HG02623 (cell line): ENCODE results near the gene LENG1.
"Not testable (repeated sequence)": the region's sequence is repeated elsewhere in the genome, so short reads cannot be mapped to it uniquely, and the experiment has no call there.

Experiments used
- ATAC-seq: cut with Tn5 transposase; IDR thresholded peaks from one replicate; pipeline ENCODE4 v1.9.1; 2021; ENCODE audit warnings: moderate library complexity; ENCODE audit not compliant: unreplicated experiment

Gene LENG1

GRCh38 chr19:54159352-54160181 is at the start of gene LENG1:
TSS of gene LENG1 (minus strand) at chr19:54159721. CDS start at chr19:54159695, 26 bp downstream.
- peak; percentile 87 for ATAC-seq

GRCh38 chr19:54208784-54209057 is 49.2 kb upstream of the LENG1 start:
- ATAC-seq = no peak

- ATAC-seq = peak; percentile 48
Observed at GRCh38 chr19:54207983-54208783, 48.7 kb upstream of the LENG1 start.

GRCh38 chr19:54207676-54207982 is 48.1 kb upstream of the LENG1 start:
- ATAC-seq = peak; percentile 11

GRCh38 chr19:54207193-54207592 is 47.7 kb upstream of the LENG1 start:
- ATAC-seq = not testable (repeated sequence)

- ATAC-seq = no peak
Observed at GRCh38 chr19:54206831-54207177, 47.3 kb upstream of the LENG1 start.

- ATAC-seq = no peak
Observed at GRCh38 chr19:54206030-54206830, 46.7 kb upstream of the LENG1 start.

- no peak for ATAC-seq
Observed at GRCh38 chr19:54204767-54205468, 45.4 kb upstream of the LENG1 start.

- no peak for ATAC-seq
Observed at GRCh38 chr19:54203151-54203611, 43.7 kb upstream of the LENG1 start.

GRCh38 chr19:54201980-54202379 is 42.5 kb upstream of the LENG1 start:
- no peak for ATAC-seq

- no peak for ATAC-seq
Observed at GRCh38 chr19:54201172-54201701, 41.7 kb upstream of the LENG1 start.

- ATAC-seq = no peak
Observed at GRCh38 chr19:54199401-54199800, 39.9 kb upstream of the LENG1 start.

GRCh38 chr19:54197121-54197520 is 37.6 kb upstream of the LENG1 start:
- ATAC-seq = no peak

GRCh38 chr19:54196536-54196935 is 37.0 kb upstream of the LENG1 start:
- no peak for ATAC-seq

- ATAC-seq = not testable (repeated sequence)
Observed at GRCh38 chr19:54194463-54194862, 34.9 kb upstream of the LENG1 start.

GRCh38 chr19:54193011-54193410 is 33.5 kb upstream of the LENG1 start:
- no peak for ATAC-seq

- no peak for ATAC-seq
Observed at GRCh38 chr19:54191811-54192453, 32.4 kb upstream of the LENG1 start.

GRCh38 chr19:54191011-54191810 is 31.7 kb upstream of the LENG1 start, which contains the start of gene TSEN34:
TSS of gene TSEN34 (plus strand) at chr19:54191308. CDS start at chr19:54191365, 57 bp downstream.
- peak; percentile 23 for ATAC-seq

- ATAC-seq = peak; percentile 39
Observed at GRCh38 chr19:54190503-54191010, 31.0 kb upstream of the LENG1 start.
